ENCODE data around the gene EIPR1.
"Not testable (repeated sequence)": the region's sequence is repeated elsewhere in the genome, so short reads cannot be mapped to it uniquely, and the experiment has no call there.

The EIPR1 gene

GRCh38 chr2:3211256-3212060 lies 166.2 kb downstream of the EIPR1 start:
- DNase-seq (ENCODE audit: low spot score), result no peak

DNA sequence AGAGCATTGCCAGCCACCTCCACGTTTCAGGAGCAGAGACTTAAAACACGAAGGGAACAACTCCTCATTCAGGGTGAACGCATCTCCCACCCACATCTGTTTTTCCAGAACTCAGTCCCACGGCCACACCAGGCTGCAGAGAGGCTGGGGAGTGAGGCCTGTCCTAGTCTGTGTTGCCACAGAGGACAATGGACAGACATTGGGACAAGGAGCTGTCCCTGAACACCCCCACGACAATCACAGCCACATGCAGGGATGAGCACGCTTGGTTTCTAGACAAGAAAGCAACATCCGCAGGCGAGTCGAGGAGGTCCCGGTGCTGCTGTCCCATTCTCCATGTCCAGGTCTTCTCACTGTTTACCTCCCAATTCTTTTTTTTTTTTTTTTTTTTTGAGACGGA lies 167.4 kb downstream of the EIPR1 start:
- no peak for DNase-seq (ENCODE audit: low spot score)

GRCh38 chr2:3209258-3209657 lies 168.4 kb downstream of the EIPR1 start:
- DNase-seq (ENCODE audit: low spot score), result no peak

DNA sequence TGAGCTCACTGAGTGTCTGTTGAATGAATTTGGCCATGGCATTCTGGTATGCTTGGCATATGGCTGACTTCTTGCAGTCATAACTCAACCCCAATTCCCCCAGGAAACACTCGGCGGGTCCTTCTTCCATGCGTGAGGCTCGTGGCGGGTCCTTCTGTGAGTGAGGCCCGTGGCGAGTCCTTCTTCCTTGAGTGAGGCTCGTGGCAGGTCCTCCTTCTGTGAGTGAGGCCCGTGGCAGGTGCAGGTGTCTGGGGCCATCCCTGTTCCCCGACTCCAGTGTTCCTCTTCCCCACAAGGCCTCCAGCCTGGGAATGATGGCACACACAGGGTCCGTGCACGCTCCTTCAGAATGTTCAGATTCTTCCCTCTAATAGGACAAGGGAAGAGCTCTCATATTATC lies 169.0 kb downstream of the EIPR1 start:
- no peak for DNase-seq (ENCODE audit: low spot score)

- DNase-seq (ENCODE audit: low spot score), result no peak
Observed at GRCh38 chr2:3208179-3208578, 169.4 kb downstream of the EIPR1 start.

DNA sequence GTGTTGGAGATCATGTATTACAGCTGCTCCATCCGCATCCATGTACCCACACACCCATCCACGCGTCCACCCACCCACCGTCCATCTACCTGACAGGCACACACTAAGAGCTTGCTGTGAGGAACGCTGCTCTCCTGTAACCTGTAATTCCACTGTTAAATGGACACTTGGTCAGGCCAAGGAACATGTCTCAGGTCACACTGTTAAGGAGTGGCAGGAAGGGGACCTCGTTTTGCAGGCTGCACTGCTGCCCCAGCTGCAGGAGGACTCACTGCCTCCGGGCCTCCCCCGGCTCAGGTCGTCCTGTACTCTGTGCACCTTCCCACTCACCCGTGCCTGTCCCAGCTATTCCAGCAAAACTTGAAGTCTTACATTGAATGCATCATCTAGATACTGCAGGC lies 170.5 kb downstream of the EIPR1 start:
- DNase-seq (ENCODE audit: low spot score), result no peak

DNA sequence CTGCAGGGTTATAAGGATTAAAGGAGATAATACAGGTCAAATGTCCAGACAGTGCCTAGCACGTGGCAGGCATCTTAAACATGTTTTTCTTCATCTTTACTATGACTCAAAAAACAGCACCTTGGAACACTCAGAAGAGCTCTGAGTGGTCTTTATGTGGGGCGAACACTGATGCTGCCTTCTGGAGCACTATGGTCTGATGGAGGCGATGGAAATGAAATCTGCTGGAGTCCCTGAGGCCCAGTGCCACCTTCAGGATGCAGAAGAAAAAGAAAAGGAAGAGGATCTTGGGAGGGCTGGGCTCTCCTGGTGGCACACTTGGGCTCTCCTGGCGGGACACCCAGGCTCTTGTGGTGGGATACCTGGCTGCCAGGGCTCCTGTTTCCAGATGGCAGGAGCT lies 171.8 kb downstream of the EIPR1 start:
- DNase-seq (ENCODE audit: low spot score), result no peak

DNA sequence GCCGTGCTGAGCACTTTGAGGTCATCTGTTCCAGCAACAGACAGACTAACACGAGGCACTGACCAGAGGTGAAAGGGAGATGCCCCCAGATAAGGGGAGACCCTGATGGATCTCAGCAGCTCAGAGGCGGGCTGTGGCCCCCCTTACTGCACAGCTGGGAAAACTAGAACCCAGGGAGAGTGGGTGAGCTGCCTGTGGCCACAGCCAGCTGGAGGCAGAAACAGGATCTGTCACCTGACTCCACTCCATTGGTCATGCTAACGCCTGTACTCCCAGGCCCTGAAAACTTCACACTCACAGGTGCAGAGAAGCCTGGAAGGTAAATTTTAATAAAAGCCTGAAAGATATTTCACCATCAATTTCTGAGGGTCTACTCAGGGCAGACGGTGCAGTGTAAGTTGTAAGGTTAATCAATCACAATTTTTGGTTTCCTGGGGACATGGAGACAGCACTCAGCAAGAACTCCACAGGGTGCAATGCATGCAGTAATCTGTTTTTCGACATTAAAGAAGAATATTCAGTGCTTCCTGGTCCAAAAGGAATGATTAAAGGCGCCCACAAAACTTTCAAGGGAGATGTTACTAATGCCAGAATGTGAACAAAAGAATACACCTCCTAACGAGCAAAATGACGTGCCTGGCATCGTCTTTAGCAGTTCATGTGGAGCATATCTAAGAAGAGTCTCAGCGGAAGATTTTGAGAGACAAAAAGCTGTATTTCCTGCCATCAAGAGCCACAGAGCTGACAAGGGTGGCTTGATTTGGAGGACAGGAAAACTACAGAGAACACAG lies 173.4 kb downstream of the EIPR1 start:
- DNase-seq (ENCODE audit: low spot score), result no peak

DNA sequence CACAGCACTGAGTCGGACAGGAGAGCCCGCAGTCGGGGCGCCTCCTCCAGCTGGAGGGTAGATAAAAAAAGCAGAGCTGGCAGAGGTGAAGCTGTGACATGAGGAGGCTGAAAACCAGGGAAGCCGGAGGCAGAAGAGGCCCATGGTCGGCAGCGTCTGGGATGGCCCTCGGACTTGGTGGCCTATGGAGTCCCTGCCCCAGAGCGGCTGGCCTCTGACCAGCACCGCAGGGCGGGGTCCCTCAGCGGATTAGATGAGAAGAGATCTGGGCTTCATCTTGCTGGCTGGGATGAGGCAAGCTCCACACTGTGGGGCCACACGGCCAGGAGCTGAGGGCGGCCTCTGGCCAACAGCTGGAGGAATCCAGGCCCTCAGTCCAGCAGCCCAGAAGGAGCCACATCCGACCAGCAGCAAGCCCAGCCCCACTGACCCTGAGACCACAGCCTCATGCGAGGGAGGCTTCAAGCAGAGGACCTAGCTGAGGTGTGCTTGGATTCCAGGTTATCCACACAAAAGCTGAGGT lies 174.1 kb downstream of the EIPR1 start:
- no peak for DNase-seq (ENCODE audit: low spot score)

DNA sequence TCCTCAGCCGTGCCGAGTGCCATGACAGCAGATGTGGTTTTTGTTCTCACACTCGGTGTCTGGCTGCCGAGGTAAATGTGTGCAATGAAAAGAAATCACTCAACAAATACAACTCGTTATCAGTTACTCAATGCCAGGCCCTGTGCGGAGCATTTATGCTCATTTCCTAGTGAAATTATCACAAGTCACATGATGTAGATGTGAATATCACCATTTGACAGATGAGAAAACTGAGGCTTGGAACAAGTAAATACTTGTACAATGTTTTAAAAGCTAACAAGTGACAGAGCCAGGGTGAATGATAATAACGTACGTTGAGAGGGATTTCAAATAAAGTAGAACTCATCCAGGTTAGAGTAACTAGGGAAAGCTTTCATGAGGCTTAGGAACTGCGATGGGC lies 174.7 kb downstream of the EIPR1 start:
- no peak for DNase-seq (ENCODE audit: low spot score)

GRCh38 chr2:3201281-3201680 lies 176.3 kb downstream of the EIPR1 start:
- no peak for DNase-seq (ENCODE audit: low spot score)

DNA sequence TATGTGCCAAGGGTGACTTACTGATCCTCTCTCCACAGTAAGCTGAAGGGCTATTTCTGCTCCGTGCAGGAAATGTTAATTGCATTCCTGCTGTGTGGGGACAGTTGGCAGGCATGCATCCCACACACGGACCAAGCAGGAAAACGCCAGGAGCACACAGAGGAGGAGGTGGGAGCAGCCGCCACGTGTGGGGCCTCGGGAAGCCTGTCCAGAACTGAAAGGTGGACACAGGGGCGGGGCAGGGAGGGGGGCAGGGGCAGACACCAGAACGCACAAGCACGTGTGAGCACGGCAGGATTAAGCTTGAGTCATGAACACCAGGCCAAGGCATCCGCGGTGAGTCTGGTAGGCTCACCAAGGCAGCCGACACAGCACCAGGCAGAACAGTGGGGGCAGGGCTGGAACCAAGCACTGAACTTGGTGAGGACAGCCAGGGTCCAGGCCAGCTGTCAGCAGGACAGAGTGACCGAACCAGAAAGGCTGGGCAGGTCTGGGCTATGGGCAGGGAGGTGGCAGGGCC lies 177.1 kb downstream of the EIPR1 start:
- DNase-seq (ENCODE audit: low spot score), result no peak

GRCh38 chr2:3199627-3200345 lies 177.8 kb downstream of the EIPR1 start:
- DNase-seq (ENCODE audit: low spot score), result no peak

DNA sequence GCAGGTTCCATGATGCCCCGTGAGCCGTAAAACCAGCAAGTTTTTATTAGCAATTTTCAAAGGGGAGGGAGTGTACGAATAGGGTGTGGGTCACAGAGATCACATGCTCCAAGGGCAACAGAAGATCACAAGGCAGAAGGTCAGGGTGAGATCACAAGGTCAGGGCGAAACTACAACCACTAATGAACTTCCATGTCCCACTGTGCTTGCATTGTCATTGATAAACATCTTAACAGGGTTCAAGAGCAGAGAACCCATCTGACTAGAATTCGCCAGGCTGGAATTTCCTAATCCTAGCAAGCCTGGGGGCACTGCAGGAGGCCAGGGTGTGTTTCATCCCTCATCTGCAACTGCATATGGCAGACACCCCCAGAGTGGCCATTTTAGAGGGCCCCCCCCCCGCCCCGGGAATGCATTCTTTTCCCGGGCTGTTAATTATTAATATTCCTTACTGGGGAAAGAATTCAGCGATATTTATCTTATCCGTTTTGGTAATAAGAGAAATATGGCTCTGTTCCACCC lies 178.9 kb downstream of the EIPR1 start:
- not testable (repeated sequence) for DNase-seq (ENCODE audit: low spot score)

DNA sequence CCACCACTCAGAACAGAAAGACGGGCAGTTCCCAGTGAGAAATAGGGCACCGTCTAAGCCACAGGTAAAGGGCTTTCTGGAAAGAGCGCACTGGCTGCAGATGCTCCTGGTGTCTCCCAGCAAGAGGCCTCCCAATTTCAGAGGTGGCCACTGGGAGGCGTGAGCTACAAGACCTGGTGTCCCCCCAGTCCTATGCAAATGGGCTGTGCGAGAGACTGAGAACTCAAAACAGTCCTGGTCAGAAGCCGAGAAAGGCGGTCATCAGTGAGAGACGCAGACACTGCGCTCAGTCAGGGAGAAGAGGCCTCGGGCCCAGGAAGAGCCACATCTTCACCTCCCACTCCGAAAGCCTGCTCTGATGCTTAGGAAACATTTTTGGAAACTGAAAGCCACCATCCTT lies 179.5 kb downstream of the EIPR1 start:
- no peak for DNase-seq (ENCODE audit: low spot score)

DNA sequence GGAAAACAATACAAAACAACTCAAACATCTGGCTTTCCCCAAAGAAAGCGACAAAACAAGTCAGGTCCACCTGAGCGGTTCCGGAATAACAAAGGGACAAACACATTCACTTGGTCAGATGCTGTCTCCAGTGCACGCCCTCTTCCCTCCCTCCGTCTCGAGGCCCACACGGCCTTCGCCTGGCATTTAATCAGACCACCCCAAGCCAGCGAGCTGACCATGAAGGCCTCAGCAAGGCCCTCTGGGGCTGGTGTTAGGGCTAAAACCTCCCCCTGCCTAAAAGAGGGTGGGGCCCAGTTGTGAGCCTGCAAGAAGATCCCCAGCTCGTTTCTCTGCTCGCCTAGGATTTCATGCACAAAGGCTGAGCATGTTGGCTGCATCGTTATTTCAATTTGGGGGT lies 180.3 kb downstream of the EIPR1 start:
- no peak for DNase-seq (ENCODE audit: low spot score)

- DNase-seq (ENCODE audit: low spot score), result no peak
Observed at GRCh38 chr2:3196716-3197115, 180.9 kb downstream of the EIPR1 start.

- no peak for DNase-seq (ENCODE audit: low spot score)
Observed at GRCh38 chr2:3195641-3196476, 181.8 kb downstream of the EIPR1 start.

GRCh38 chr2:3194828-3195227 lies 182.8 kb downstream of the EIPR1 start:
- no peak for DNase-seq (ENCODE audit: low spot score)

GRCh38 chr2:3193443-3194330 lies 183.9 kb downstream of the EIPR1 start:
- no peak for DNase-seq (ENCODE audit: low spot score)
